Tibial nerve (tissue), 4 donors: ENCODE results near the gene DPCD. TPM values are rescaled to one million over a fixed set of nuclear protein-coding genes. Genes with fewer than 3 reads are reported as not detected.

Experiments
- DNase-seq, 2 donors: peaks; one replicate each; pipeline ENCODE4 v3.0.0-alpha.2; 2019; ENCODE audit warnings: low spot score in 2 of 2
- H3K27ac ChIP-seq, 4 donors: fragments of 200-600 bp; sonication (generic) in 3 of 4; one replicate each; pipeline ENCODE4 v1.5.1; 2017 to 2019; ENCODE audit warnings: mild to moderate bottlenecking in 1 of 4
- H3K27me3 ChIP-seq, 2 donors: fragments of 200-600 bp; sonication (generic) in 1 of 2; one replicate each; pipeline versions ENCODE4 v1.5.1 to v1.6.0; 2017 to 2019
- H3K36me3 ChIP-seq, 3 donors: fragments of 200-600 bp; sonication (generic); one replicate each; pipeline ENCODE4 v1.5.1; 2018 to 2019
- H3K4me1 ChIP-seq, 4 donors: fragments of 200-600 bp; sonication (generic) in 3 of 4; one replicate each; pipeline ENCODE4 v1.5.1; 2017 to 2019
- H3K4me3 ChIP-seq, 4 donors: fragments of 200-600 bp; sonication (generic) in 3 of 4; one replicate each; pipeline ENCODE4 v1.5.1; 2017 to 2019; ENCODE audit warnings: mild to moderate bottlenecking in 1 of 4, moderate library complexity in 1 of 4
- H3K9me3 ChIP-seq, 4 donors: fragments of 200-600 bp; sonication (generic) in 3 of 4; one replicate each; pipeline ENCODE4 v1.5.1; 2017 to 2019
- EP300 ChIP-seq, 2 donors: sonication (generic); formaldehyde crosslinking; IDR thresholded peaks; one replicate each; pipeline ENCODE4 v1.6.1; 2017; ENCODE audit warnings: antibody characterized with exemption in 2 of 2, mild to moderate bottlenecking in 1 of 2
- POLR2A ChIP-seq, 2 donors: fragments of 450-650 bp; IDR thresholded peaks; one replicate each; pipeline ENCODE4 v1.6.1; 2017; ENCODE audit warnings: antibody characterized with exemption in 2 of 2, mild to moderate bottlenecking in 2 of 2, moderate library complexity in 2 of 2
- WGBS, 2 donors: methylation state at CpG; one replicate each; pipeline ENCODE4 v1.1.5; 2018; 5-methylcytosine and 5-hydroxymethylcytosine counted together
- total RNA-seq, 4 donors: library from RNA; depleted of rRNA; stranded (reverse); fragments of >200 nt; gene quantifications; one replicate each; pipeline ENCODE4 v1.1.0, GENCODE V29; 2016
- TF ChIP-seq, protein P1 (sequence below), 5 experiments: fragments of 200-600 bp in 3 of 5; fragments of 450-650 bp in 2 of 5; sonication (generic) in 3 of 5; IDR thresholded peaks; one replicate each; pipeline ENCODE4 v1.5.1; 2016 to 2019; ENCODE audit warnings: antibody characterized with exemption in 5 of 5, mild to moderate bottlenecking in 3 of 5, moderate library complexity in 2 of 5

The DPCD gene
- total RNA-seq, 4 donors from 2014 or later, result 6.0 to 28.5 (median 16.3) TPM

GRCh38 chr10:101560298-101561067 is 27.6 kb upstream of the DPCD start:
- TF ChIP-seq EP300 (IDR thresholded peaks at IDR 0.05) (no peak), POLR2A (IDR thresholded peaks at IDR 0.05) (no peak)
- TF ChIP-seq, protein P1, sequence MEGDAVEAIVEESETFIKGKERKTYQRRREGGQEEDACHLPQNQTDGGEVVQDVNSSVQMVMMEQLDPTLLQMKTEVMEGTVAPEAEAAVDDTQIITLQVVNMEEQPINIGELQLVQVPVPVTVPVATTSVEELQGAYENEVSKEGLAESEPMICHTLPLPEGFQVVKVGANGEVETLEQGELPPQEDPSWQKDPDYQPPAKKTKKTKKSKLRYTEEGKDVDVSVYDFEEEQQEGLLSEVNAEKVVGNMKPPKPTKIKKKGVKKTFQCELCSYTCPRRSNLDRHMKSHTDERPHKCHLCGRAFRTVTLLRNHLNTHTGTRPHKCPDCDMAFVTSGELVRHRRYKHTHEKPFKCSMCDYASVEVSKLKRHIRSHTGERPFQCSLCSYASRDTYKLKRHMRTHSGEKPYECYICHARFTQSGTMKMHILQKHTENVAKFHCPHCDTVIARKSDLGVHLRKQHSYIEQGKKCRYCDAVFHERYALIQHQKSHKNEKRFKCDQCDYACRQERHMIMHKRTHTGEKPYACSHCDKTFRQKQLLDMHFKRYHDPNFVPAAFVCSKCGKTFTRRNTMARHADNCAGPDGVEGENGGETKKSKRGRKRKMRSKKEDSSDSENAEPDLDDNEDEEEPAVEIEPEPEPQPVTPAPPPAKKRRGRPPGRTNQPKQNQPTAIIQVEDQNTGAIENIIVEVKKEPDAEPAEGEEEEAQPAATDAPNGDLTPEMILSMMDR (IDR thresholded peaks at IDR 0.05), result no peak

DNA sequence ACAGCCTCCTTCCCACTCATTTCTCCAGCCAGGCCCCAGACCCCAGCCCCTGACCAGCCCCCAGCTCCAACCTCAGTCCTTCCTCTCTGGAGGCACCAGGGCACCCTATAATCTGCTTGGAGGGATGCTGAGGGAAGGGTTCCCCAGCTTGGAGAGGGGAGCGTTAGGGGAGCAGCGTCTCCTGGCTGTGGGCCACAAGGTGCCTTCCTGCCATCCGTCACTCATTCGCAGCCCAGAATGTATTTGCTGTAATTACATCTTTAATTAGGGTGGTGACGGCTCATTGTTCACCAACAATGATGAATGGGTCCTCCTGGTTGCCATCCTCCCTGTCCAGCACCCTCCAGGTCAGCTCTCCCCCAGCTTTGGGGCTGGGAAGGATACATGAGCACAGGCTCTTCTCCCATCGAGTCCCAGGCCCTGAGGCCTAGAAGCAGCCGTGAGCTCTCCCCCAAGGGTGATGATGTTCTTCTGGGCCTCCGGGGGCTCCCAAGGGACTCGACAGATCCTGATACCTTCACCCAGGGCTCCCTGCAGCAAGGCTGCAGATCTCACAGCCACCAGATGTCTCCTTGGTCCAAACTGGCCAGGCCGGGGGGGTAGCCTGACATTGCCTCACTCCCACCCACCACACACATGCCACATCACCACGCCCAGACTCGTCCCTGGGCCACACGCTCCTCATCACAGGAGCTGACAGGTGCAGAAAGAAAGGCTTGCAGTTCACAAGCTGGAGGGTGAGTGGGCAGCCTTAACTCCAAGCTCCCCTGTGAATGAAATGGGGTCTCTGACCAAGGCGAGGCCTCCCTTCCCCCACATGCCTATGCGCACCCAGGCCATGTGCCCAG is 26.8 kb upstream of the DPCD start:
- no peaks in the 10 kb centered on the region for H3K9me3 ChIP-seq
- no peak overlapping the region for H3K4me3 ChIP-seq
- no peak overlapping the region for H3K27ac ChIP-seq
- peaks cover 0 to 3% (median 0%) of the 10 kb centered on the region in 4 donors for H3K4me1 ChIP-seq
- TF ChIP-seq, protein P1 (IDR thresholded peaks at IDR 0.05), result no peak
- TF ChIP-seq POLR2A (IDR thresholded peaks at IDR 0.05) (no peak), EP300 (IDR thresholded peaks at IDR 0.05) (no peak)
- DNase-seq, result no peak
- no peaks in the 10 kb centered on the region for H3K36me3 ChIP-seq
- 73 to 83% methylated on average over 11 to 15 of the region's 15 CpGs for WGBS, 2 donors
- peaks cover 0 to 66% of the 10 kb centered on the region in 2 donors for H3K27me3 ChIP-seq

More at GRCh38 chr10:101560298-101561067, 27.6 kb upstream of the DPCD start:
- Histone ChIP-seq H3K4me3 (no peak overlapping the region), H3K27ac (no peak overlapping the region), H3K36me3 (peaks cover 0 to 6% (median 0%) of the 10 kb centered on the region in 3 donors), H3K27me3 (peaks cover 0 to 58% of the 10 kb centered on the region in 2 donors), H3K4me1 (no peaks in the 10 kb centered on the region), H3K9me3 (no peaks in the 10 kb centered on the region)
- WGBS, 2 donors, result 35 to 54% methylated on average over 2 of the region's 2 CpGs
- DNase-seq, result no peak

DNA sequence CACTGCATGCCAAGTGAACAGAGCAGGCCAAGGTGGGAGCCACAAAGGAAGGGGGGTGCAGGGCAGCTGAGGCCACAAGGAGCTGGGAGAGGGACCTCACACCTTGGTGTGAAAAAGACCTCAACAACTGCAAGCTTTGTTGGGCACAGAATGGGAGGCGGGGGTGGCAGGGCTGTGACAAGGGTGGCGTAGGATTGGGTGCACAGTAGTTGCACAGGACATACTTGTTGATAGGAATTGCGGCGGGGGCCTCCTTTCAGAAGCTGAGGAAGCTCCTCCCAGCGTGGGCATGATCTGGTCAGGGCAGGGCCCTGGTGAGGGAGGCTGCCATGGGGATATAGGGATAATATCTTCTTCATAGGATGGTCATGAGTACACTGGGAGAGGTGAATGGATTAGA is 25.9 kb upstream of the DPCD start:
- Histone ChIP-seq H3K9me3 (no peaks in the 10 kb centered on the region), H3K4me1 (peaks cover 0 to 9% (median 2%) of the 10 kb centered on the region in 4 donors), H3K4me3 (no peak overlapping the region), H3K36me3 (no peaks in the 10 kb centered on the region), H3K27ac (no peak overlapping the region), H3K27me3 (peaks cover 0 to 76% of the 10 kb centered on the region in 2 donors)
- TF ChIP-seq EP300 (IDR thresholded peaks at IDR 0.05), result no peak
- TF ChIP-seq, protein P1 (IDR thresholded peaks at IDR 0.05), result no peak
- no peak for TF ChIP-seq POLR2A (IDR thresholded peaks at IDR 0.05)
- WGBS, 2 donors, result 81 to 84% methylated on average over 5 of the region's 5 CpGs
- no peak for DNase-seq

- TF ChIP-seq POLR2A (IDR thresholded peaks at IDR 0.05), result no peak
- TF ChIP-seq, protein P1 (IDR thresholded peaks at IDR 0.05), result no peak
- H3K36me3 ChIP-seq, result no peaks in the 10 kb centered on the region
- DNase-seq, result no peak
- H3K9me3 ChIP-seq, result no peaks in the 10 kb centered on the region
- H3K27ac ChIP-seq, result no peak overlapping the region
- WGBS, 2 donors, result 71 to 75% methylated on average over 3 of the region's 3 CpGs
- H3K27me3 ChIP-seq, result peaks cover 0 to 83% of the 10 kb centered on the region in 2 donors
- peaks cover 0 to 9% (median 2%) of the 10 kb centered on the region in 4 donors for H3K4me1 ChIP-seq
- no peak overlapping the region for H3K4me3 ChIP-seq
Measured at GRCh38 chr10:101563007-101563406, 25.1 kb upstream of the DPCD start.
